GM21529 (cell line): ENCODE results near the gene ACTMAP.
A peak's percentile ranks its signal among the peaks of the same experiment; 100 is the strongest.
"Not testable (repeated sequence)": the region's sequence is repeated elsewhere in the genome, so short reads cannot be mapped to it uniquely, and the experiment has no call there.

Source experiments
- ATAC-seq: cut with Tn5 transposase; IDR thresholded peaks from one replicate; pipeline ENCODE4 v1.9.1; 2021; ENCODE audit not compliant: unreplicated experiment

Gene ACTMAP

GRCh38 chr19:40776932-40777644 is 26.8 kb upstream of the ACTMAP start:
- peak; percentile 65 for ATAC-seq

GRCh38 chr19:40776364-40776763 is 26.1 kb upstream of the ACTMAP start:
- ATAC-seq = no peak

- ATAC-seq = no peak
Observed at GRCh38 chr19:40775632-40776022, 25.4 kb upstream of the ACTMAP start.

- ATAC-seq = no peak
Observed at GRCh38 chr19:40774916-40775631, 24.8 kb upstream of the ACTMAP start, which contains the start of gene MIA. MIA (plus strand) TSS chr19:40775521; CDS start chr19:40775543, 22 bp downstream.

GRCh38 chr19:40771101-40771862 is 21.0 kb upstream of the ACTMAP start:
- ATAC-seq = not testable (repeated sequence)

- no peak for ATAC-seq
Observed at GRCh38 chr19:40768869-40769268, 18.6 kb upstream of the ACTMAP start.

- ATAC-seq = not testable (repeated sequence)
Observed at GRCh38 chr19:40766385-40766784, 16.1 kb upstream of the ACTMAP start.

- no peak for ATAC-seq
Observed at GRCh38 chr19:40763963-40764362, 13.7 kb upstream of the ACTMAP start.

GRCh38 chr19:40763526-40763925 is 13.2 kb upstream of the ACTMAP start:
- no peak for ATAC-seq

- no peak for ATAC-seq
Observed at GRCh38 chr19:40762754-40763470, 12.6 kb upstream of the ACTMAP start.

- no peak for ATAC-seq
Observed at GRCh38 chr19:40759352-40759751, 9.1 kb upstream of the ACTMAP start.

- no peak for ATAC-seq
Observed at GRCh38 chr19:40758491-40758890, 8.2 kb upstream of the ACTMAP start.

GRCh38 chr19:40756502-40757110 is 6.3 kb upstream of the ACTMAP start:
- ATAC-seq = no peak

- no peak for ATAC-seq
Observed at GRCh38 chr19:40755791-40756190, 5.5 kb upstream of the ACTMAP start.

GRCh38 chr19:40755248-40755624 is 5.0 kb upstream of the ACTMAP start:
- ATAC-seq = no peak

GRCh38 chr19:40754611-40755247 is 4.5 kb upstream of the ACTMAP start:
- ATAC-seq = no peak

GRCh38 chr19:40752257-40752781 is 2.0 kb upstream of the ACTMAP start:
- no peak for ATAC-seq

- ATAC-seq = peak; percentile 52
Observed at GRCh38 chr19:40750874-40751537, 729 bp upstream of the ACTMAP start, which contains the start of gene SNRPA. SNRPA (plus strand) TSS chr19:40751203; CDS start chr19:40751409, 206 bp downstream.

- no peak for ATAC-seq
Observed at GRCh38 chr19:40747536-40747935, 2.7 kb downstream of the ACTMAP start.
